Uterus (tissue), 4 donors: Measurements from ENCODE around the gene SOX15. TPM values are rescaled to one million over a fixed set of nuclear protein-coding genes. Genes with fewer than 3 reads are reported as not detected.
"Not testable (repeated sequence)": the region's sequence is repeated elsewhere in the genome, so short reads cannot be mapped to it uniquely, and the experiment has no call there.

Experiments used
- DNase-seq, 2 donors: peaks; one replicate each; pipeline ENCODE4 v3.0.0-alpha.2; 2019 to 2020
- H3K27ac ChIP-seq, 2 donors: fragments of 200-600 bp; sonication (generic); 1 replicate in 1 of 2; 2 replicates in 1 of 2; pipeline ENCODE4 v1.5.1; 2016 to 2018
- H3K27me3 ChIP-seq, 2 donors: fragments of 200-600 bp; sonication (generic); one replicate each; pipeline ENCODE4 v1.5.1; 2018 to 2019; ENCODE audit warnings: control low read depth in 1 of 2
- H3K36me3 ChIP-seq, 2 donors: fragments of 200-600 bp; sonication (generic); one replicate each; pipeline ENCODE4 v1.5.1; 2019; ENCODE audit warnings: control low read depth in 1 of 2
- H3K4me1 ChIP-seq, 2 donors: fragments of 200-600 bp; sonication (generic); one replicate each; pipeline ENCODE4 v1.5.1; 2018 to 2019; ENCODE audit warnings: control low read depth in 1 of 2
- H3K4me3 ChIP-seq, 2 donors: fragments of 200-600 bp; sonication (generic); 1 replicate in 1 of 2; 2 replicates in 1 of 2; pipeline ENCODE4 v1.5.1; 2018 to 2019; ENCODE audit warnings: mild to moderate bottlenecking in 1 of 2
- H3K9me3 ChIP-seq, 2 donors: fragments of 200-600 bp; sonication (generic); one replicate each; pipeline ENCODE4 v1.5.1; 2019; ENCODE audit warnings: control low read depth in 1 of 2
- POLR2A ChIP-seq, 2 donors: fragments of 450-650 bp; IDR thresholded peaks; one replicate each; pipeline ENCODE4 v1.6.1; 2016; ENCODE audit warnings: antibody characterized with exemption in 2 of 2, mild to moderate bottlenecking in 1 of 2, moderate library complexity in 1 of 2
- intact Hi-C: fragments of 100-400 bp; cut with DNase I; formaldehyde crosslinking; loops from one replicate; pipeline ENCODE4 v1.15.1; 2023; ENCODE audit warnings: low total_unique reads
- total RNA-seq, 4 donors: library from RNA; depleted of rRNA in 3 of 4; stranded (reverse); fragments of >200 nt in 3 of 4; gene quantifications; one replicate each; pipeline versions ENCODE4 v1.1.0 to v1.2.4, GENCODE V29; 2014 to 2023
- TF ChIP-seq, protein P1 (sequence below), 4 experiments: fragments of 200-600 bp in 2 of 4; fragments of 450-650 bp in 2 of 4; sonication (generic) in 2 of 4; IDR thresholded peaks; one replicate each; pipeline ENCODE4 v1.5.1; 2016 to 2019; ENCODE audit warnings: antibody characterized with exemption in 4 of 4, mild to moderate bottlenecking in 2 of 4, moderate library complexity in 1 of 4
- donor health status: DM: yes; HTN: yes; CAD: no.

SOX15 gene
- total RNA-seq, 4 donors from 2014 or later = 1.0 to 7.3 (median 1.1) TPM; not detected in 1

DNA sequence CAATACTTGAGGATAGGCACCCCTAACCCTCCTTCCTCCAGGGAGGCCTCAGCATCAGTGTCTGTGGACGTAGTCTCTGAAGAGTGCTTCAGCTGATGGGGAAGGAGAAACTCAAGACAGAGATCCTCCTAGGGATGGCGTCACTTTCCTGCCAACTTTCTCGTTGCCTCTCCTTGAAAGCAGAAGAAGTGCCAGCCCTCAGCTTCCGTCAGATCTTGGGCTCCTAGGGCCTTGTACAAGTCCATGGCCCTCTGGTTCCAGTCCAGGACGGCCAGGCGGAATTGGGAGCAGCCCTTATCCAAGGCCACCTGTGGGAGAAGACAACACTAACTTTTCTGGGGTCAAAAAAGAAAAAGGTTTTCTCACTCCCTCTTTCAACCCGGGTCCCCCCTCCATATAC lies 36.4 kb upstream of the SOX15 start:
- intact Hi-C loops = loop anchor here (5.0 kb wide), 1 partner anchor 61 kb away; the partner anchor contains the start of genes TP53 and WRAP53

DNA sequence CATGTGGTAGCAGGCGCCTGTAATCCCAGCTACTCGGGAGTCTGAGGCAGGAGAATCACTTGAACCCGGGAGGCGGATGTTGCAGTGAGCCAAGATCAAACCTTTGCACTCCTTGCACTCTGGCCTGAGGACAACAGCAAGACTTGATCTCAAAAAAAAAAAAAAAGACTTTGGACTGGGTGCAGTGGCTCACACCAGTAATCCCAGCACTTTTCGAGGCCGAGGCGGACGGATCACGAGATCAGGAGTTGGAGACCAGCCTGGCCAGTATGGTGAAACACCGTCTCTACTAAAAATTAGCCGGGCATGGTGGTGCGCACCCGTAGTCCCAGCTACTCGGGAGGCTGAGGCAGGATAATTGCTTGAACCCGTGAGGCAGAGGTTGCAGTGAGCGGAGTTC lies 35.9 kb upstream of the SOX15 start:
- H3K9me3 ChIP-seq, H3K36me3 ChIP-seq, H3K27me3 ChIP-seq, DNase-seq, H3K27ac ChIP-seq, H3K4me1 ChIP-seq, H3K4me3 ChIP-seq: not testable (repeated sequence)
- intact Hi-C loops = loop anchor here (5.0 kb wide), 1 partner anchor 62 kb away; the partner anchor contains the start of genes TP53 and WRAP53

More for the DNA sequence above, 36.4 kb upstream of the SOX15 start:
- no peak for TF ChIP-seq POLR2A (IDR thresholded peaks at IDR 0.05)
- TF ChIP-seq, protein P1, sequence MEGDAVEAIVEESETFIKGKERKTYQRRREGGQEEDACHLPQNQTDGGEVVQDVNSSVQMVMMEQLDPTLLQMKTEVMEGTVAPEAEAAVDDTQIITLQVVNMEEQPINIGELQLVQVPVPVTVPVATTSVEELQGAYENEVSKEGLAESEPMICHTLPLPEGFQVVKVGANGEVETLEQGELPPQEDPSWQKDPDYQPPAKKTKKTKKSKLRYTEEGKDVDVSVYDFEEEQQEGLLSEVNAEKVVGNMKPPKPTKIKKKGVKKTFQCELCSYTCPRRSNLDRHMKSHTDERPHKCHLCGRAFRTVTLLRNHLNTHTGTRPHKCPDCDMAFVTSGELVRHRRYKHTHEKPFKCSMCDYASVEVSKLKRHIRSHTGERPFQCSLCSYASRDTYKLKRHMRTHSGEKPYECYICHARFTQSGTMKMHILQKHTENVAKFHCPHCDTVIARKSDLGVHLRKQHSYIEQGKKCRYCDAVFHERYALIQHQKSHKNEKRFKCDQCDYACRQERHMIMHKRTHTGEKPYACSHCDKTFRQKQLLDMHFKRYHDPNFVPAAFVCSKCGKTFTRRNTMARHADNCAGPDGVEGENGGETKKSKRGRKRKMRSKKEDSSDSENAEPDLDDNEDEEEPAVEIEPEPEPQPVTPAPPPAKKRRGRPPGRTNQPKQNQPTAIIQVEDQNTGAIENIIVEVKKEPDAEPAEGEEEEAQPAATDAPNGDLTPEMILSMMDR (IDR thresholded peaks at IDR 0.05) = no peak
- no peak for DNase-seq
- H3K27ac ChIP-seq = peak overlapping the region in 1 of 2 donors; percentile 90
- H3K4me1 ChIP-seq = no peaks in the 10 kb centered on the region
- H3K36me3 ChIP-seq = no peaks in the 10 kb centered on the region
- peak overlapping the region in 1 of 2 donors; percentile 70 for H3K4me3 ChIP-seq
- H3K27me3 ChIP-seq = no peaks in the 10 kb centered on the region
- H3K9me3 ChIP-seq = no peaks in the 10 kb centered on the region

DNA sequence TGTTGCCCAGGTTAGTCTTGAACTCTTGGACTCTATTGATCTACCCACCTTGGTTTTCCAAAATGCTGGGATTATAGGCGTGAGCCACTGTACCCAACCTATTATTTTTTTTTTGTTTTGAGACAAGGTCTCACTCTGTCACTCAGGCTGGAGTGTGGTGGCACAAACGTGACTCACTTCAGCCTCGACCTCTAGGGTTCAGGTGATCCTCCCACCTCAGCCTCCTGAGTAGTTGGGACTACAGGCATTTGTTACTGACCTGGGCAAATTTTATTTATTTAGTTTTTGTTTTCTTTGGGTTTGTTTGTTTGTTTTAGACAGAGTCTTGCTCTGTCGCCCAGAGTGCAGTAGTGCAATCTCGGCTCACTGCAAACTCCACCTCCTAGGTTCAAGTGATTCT lies 33.8 kb upstream of the SOX15 start:
- TF ChIP-seq, protein P1 (IDR thresholded peaks at IDR 0.05) = no peak
- no peak for TF ChIP-seq POLR2A (IDR thresholded peaks at IDR 0.05)
- Histone ChIP-seq H3K9me3 (no peaks in the 10 kb centered on the region), H3K27me3 (no peaks in the 10 kb centered on the region), H3K36me3 (no peaks in the 10 kb centered on the region), H3K4me1 (no peaks in the 10 kb centered on the region), H3K27ac (no peak overlapping the region), H3K4me3 (no peak overlapping the region)
- no peak for DNase-seq
- intact Hi-C loops = no loop called here

DNA sequence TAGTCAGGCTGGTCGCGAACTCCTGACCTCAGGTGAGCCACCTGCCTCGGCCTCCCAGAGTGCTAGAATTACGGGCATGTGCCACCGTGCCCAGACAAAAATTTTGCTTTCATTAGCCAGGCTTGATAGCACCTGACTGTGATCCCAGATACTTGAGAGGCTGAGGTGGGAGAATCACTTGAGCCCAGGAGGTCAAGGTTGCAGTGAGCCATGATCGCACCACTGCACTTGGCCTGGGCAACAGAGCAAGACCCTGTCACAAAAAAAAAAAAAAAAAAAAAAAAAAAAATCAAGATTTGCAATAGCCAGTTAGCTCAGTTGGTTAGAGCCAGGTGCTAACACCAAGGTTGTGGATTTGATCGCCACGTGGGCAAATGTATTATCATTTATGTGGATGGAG lies 30.9 kb upstream of the SOX15 start:
- TF ChIP-seq POLR2A (IDR thresholded peaks at IDR 0.05) = no peak
- TF ChIP-seq, protein P1 (IDR thresholded peaks at IDR 0.05) = no peak
- no peak for DNase-seq
- no peak overlapping the region for H3K27ac ChIP-seq
- H3K36me3 ChIP-seq = no peaks in the 10 kb centered on the region
- intact Hi-C loops = no loop called here
- no peak overlapping the region for H3K4me3 ChIP-seq
- no peaks in the 10 kb centered on the region for H3K4me1 ChIP-seq
- H3K9me3 ChIP-seq = no peaks in the 10 kb centered on the region
- no peaks in the 10 kb centered on the region for H3K27me3 ChIP-seq

DNA sequence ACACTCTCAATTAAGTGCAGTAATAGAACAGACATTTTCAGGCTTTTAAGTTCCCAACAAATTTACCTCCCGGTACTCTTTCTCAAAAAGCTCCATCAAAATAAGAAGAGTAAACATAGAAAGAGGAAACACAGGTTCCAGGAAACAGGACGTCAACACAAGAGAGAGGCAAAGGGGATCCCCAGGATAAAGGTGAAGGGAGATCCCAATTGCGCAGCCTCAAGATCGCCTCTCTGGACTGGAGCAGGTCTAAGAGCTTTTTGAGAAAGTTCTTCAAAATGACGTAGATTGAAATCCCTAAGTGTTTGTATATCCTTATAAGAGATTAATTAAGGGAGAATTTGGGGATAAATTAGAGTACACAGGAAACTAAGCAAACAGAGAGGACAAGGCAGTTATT lies 28.7 kb upstream of the SOX15 start:
- intact Hi-C loops = no loop called here
- TF ChIP-seq, protein P1 (IDR thresholded peaks at IDR 0.05) = no peak
- no peak for TF ChIP-seq POLR2A (IDR thresholded peaks at IDR 0.05)
- no peaks in the 10 kb centered on the region for H3K9me3 ChIP-seq
- H3K4me1 ChIP-seq = peaks cover 0 to 1% of the 10 kb centered on the region in 2 donors
- no peaks in the 10 kb centered on the region for H3K27me3 ChIP-seq
- H3K36me3 ChIP-seq = no peaks in the 10 kb centered on the region
- no peak for DNase-seq
- no peak overlapping the region for H3K4me3 ChIP-seq
- no peak overlapping the region for H3K27ac ChIP-seq

DNA sequence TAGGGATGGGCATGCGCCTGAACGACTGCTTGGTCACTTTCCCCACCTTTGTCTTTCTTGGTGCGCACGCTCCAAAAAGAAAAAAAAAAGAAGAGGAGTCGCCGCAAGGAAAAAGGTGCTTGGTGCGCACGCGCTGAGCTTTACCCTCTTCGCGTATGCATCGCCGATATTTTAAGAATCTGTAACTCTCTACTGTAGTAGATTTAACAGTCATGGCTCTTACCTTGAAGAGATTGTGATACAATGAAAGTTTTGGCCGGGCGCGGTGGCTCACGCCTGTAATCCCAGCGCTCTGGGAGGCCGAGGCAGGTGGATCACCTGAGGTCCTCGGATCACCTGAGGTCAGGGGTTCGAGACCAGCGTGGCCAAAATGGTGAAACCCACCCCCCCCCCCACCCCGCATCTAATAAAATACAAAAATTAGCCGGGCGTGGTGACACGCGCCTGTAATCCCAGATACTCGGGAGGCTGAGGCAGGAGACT lies 25.4 kb upstream of the SOX15 start:
- intact Hi-C loops = no loop called here
- peak overlapping the region; percentile 29 to 30 for H3K4me3 ChIP-seq
- DNase-seq = no peak
- H3K27me3 ChIP-seq = no peaks in the 10 kb centered on the region
- TF ChIP-seq, protein P1 (IDR thresholded peaks at IDR 0.05) = no peak
- peak overlapping the region; percentile 79 to 87 for H3K27ac ChIP-seq
- H3K36me3 ChIP-seq = no peaks in the 10 kb centered on the region
- H3K9me3 ChIP-seq = no peaks in the 10 kb centered on the region
- peaks cover 0 to 13% of the 10 kb centered on the region in 2 donors for H3K4me1 ChIP-seq
